GM23338 (cell line): ENCODE results near the gene PRKCD. TPM values are rescaled to one million over a fixed set of nuclear protein-coding genes. Genes with fewer than 3 reads are reported as not detected.

Experiments
- ATAC-seq: fragments of 200-7000 bp; cut with Tn5 transposase; 3 replicates; pipeline ENCODE4 v1.9.1; 2020
- DNase-seq: peaks from one replicate; pipeline ENCODE4 v3.0.0-alpha.2; 2015; ENCODE audit warnings: low spot score
- H2AFZ ChIP-seq: fragments of 200-600 bp; sonication (generic); 2 replicates; pipeline ENCODE4 v1.8.0; 2016; ENCODE audit warnings: antibody characterized with exemption, mild to moderate bottlenecking, moderate library complexity
- H3F3A ChIP-seq: fragments of 200-600 bp; sonication (generic); replicated peaks from 2 replicates; pipeline ENCODE4 v1.8.0; 2017; ENCODE audit warnings: antibody characterized with exemption, mixed run types, low read depth
- H3K27ac ChIP-seq: fragments of 200-600 bp; sonication (generic); 2 replicates; pipeline ENCODE4 v1.6.1; 2016; ENCODE audit warnings: low read depth
- H3K27me3 ChIP-seq: fragments of 200-600 bp; sonication (generic); 2 replicates; pipeline ENCODE4 v1.8.0; 2016; ENCODE audit warnings: mild to moderate bottlenecking, mixed run types, moderate library complexity; ENCODE audit not compliant: insufficient read depth
- H3K36me3 ChIP-seq: fragments of 200-600 bp; sonication (generic); 2 replicates; pipeline ENCODE4 v1.8.0; 2016; ENCODE audit warnings: mild to moderate bottlenecking; ENCODE audit not compliant: insufficient read depth
- H3K4me1 ChIP-seq: fragments of 200-600 bp; sonication (generic); 2 replicates; pipeline ENCODE4 v1.8.0; 2016; ENCODE audit warnings: mild to moderate bottlenecking, moderate library complexity; ENCODE audit not compliant: insufficient read depth
- H3K4me2 ChIP-seq: fragments of 200-600 bp; sonication (generic); 2 replicates; pipeline ENCODE4 v1.7.1; 2017; ENCODE audit warnings: mixed run types
- H3K4me3 ChIP-seq: fragments of 200-600 bp; sonication (generic); 2 replicates; pipeline ENCODE4 v1.6.1; 2016; ENCODE audit warnings: mixed run types
- H3K79me2 ChIP-seq: fragments of 200-600 bp; sonication (generic); replicated peaks from 2 replicates; pipeline ENCODE4 v1.8.0; 2017; ENCODE audit warnings: mild to moderate bottlenecking; ENCODE audit not compliant: insufficient read depth
- H3K9me2 ChIP-seq: fragments of 200-600 bp; sonication (generic); 2 replicates; pipeline ENCODE4 v1.8.0; 2017; ENCODE audit not compliant: insufficient read depth
- H4K20me1 ChIP-seq: fragments of 200-600 bp; sonication (generic); replicated peaks from 2 replicates; pipeline ENCODE4 v1.8.0; 2017; ENCODE audit warnings: mild to moderate bottlenecking; ENCODE audit not compliant: insufficient read depth
- H3K27ac Mint-ChIP-seq: 2 replicates; pipeline ENCODE4 v1.8.0; 2020; ENCODE audit warnings: inconsistent platforms, mild to moderate bottlenecking, moderate library complexity, mixed read lengths
- H3K27me3 Mint-ChIP-seq: 3 replicates; pipeline ENCODE4 v1.8.0; 2022; ENCODE audit warnings: low read depth, mild to moderate bottlenecking, moderate library complexity, mixed read lengths, inconsistent platforms; ENCODE audit not compliant: insufficient read depth, poor library complexity
- H3K36me3 Mint-ChIP-seq: 3 replicates; pipeline ENCODE4 v1.8.0; 2021; ENCODE audit warnings: low read depth, mild to moderate bottlenecking, inconsistent platforms, moderate library complexity, mixed read lengths
- H3K4me1 Mint-ChIP-seq: 3 replicates; pipeline ENCODE4 v1.8.0; 2020; ENCODE audit warnings: mild to moderate bottlenecking, inconsistent platforms, mixed read lengths
- H3K4me3 Mint-ChIP-seq: 3 replicates; pipeline ENCODE4 v1.8.0; 2021; ENCODE audit warnings: moderate library complexity, mild to moderate bottlenecking, inconsistent platforms, mixed read lengths
- H3K9me3 Mint-ChIP-seq: 3 replicates; pipeline ENCODE4 v1.8.0; 2020; ENCODE audit warnings: moderate library complexity, mild to moderate bottlenecking, inconsistent platforms, mixed read lengths
- CREB1 ChIP-seq: fragments of 250-450 bp; sonication (Bioruptor Pico); IDR thresholded peaks from 2 replicates; pipeline ENCODE4 v1.5.0; 2020; ENCODE audit warnings: low read depth, mild to moderate bottlenecking, moderate library complexity
- CTCF ChIP-seq, 2 experiments: fragments of 200-600 bp in 1 of 2; sonication (generic) in 1 of 2; conservative IDR thresholded peaks; 2 replicates each; pipeline versions ENCODE4 v1.5.1 to v1.6.1; 2016 to 2017; ENCODE audit warnings: antibody characterized with exemption in 2 of 2, low read depth in 2 of 2, mild to moderate bottlenecking in 2 of 2, moderate library complexity in 1 of 2
- ETS1 ChIP-seq: IDR thresholded peaks from 2 replicates; pipeline ENCODE4 v1.6.1; 2016; ENCODE audit warnings: antibody characterized with exemption
- EZH2 ChIP-seq: fragments of 200-600 bp; sonication (generic); IDR thresholded peaks from one replicate; pipeline ENCODE4 v1.8.0; 2017; ENCODE audit warnings: antibody characterized with exemption, mild to moderate bottlenecking, low read depth; ENCODE audit not compliant: unreplicated experiment
- EZH2phosphoT487 ChIP-seq: fragments of 200-600 bp; sonication (generic); IDR thresholded peaks from one replicate; pipeline ENCODE4 v1.8.1; 2018; ENCODE audit warnings: antibody characterized with exemption; ENCODE audit not compliant: unreplicated experiment
- JUNB ChIP-seq: IDR thresholded peaks from one replicate; pipeline ENCODE4 v1.6.1; 2016; ENCODE audit warnings: antibody characterized with exemption; ENCODE audit not compliant: unreplicated experiment
- NANOG ChIP-seq: IDR thresholded peaks from 2 replicates; pipeline ENCODE4 v1.6.1; 2016; ENCODE audit warnings: antibody characterized with exemption, borderline replicate concordance
- POLR2AphosphoS5 ChIP-seq: IDR thresholded peaks from 2 replicates; pipeline ENCODE4 v1.6.1; 2016; ENCODE audit warnings: antibody characterized with exemption, low read depth
- REST ChIP-seq: IDR thresholded peaks from one replicate; pipeline ENCODE4 v1.6.1; 2018; ENCODE audit warnings: antibody characterized with exemption; ENCODE audit not compliant: unreplicated experiment
- STAT1 ChIP-seq: IDR thresholded peaks from one replicate; pipeline ENCODE4 v1.6.1; 2016; ENCODE audit warnings: antibody characterized with exemption; ENCODE audit not compliant: unreplicated experiment
- ZNF114 ChIP-seq: fragments of 250-450 bp; sonication (Bioruptor Pico); IDR thresholded peaks from 2 replicates; pipeline ENCODE4 v1.5.0; 2020; ENCODE audit warnings: mild to moderate bottlenecking, moderate library complexity
- ZNF331 ChIP-seq: fragments of 250-450 bp; sonication (Bioruptor Pico); IDR thresholded peaks from 2 replicates; pipeline ENCODE4 v1.5.0; 2020; ENCODE audit warnings: low read depth, mild to moderate bottlenecking, moderate library complexity
- ZNF462 ChIP-seq: fragments of 250-450 bp; sonication (Bioruptor Pico); IDR thresholded peaks from 2 replicates; pipeline ENCODE4 v1.5.0; 2020; ENCODE audit warnings: mild to moderate bottlenecking, moderate library complexity
- polyA plus RNA-seq: library from polyadenylated mRNA; unstranded; fragments of >200 nt; fragmentation: Nextera tagmentation; extraction: Ambion mirVana; gene quantifications from 2 replicates; pipeline ENCODE4 v1.2.1, GENCODE V29; 2016
- total RNA-seq: library from RNA; depleted of rRNA; stranded (reverse); fragments of >200 nt; shearing (Covaris generic); gene quantifications from 2 replicates; pipeline ENCODE4 v1.2.3, GENCODE V29; 2014

The PRKCD gene
- total and polyA plus RNA-seq, 2 experiments from 2014 or later = 11.3 to 11.8 TPM

- H3K36me3 ChIP-seq = no peaks in the 10 kb centered on the region
- H3K4me1 ChIP-seq = peaks cover 29% of the 10 kb centered on the region
- no peak overlapping the region for H3K4me3 ChIP-seq
- H3K27me3 ChIP-seq = peaks cover 10% of the 10 kb centered on the region; the same call in 1 of the 2 replicates
- H3K36me3 Mint-ChIP-seq = no peaks in the 10 kb centered on the region; the same call in 2 of the 3 replicates
- H3K9me2 ChIP-seq = no peaks in the 10 kb centered on the region
- no peak overlapping the region; the same call in 2 of the 3 replicates for H3K4me3 Mint-ChIP-seq
- H3K27me3 Mint-ChIP-seq = peaks cover 29% of the 10 kb centered on the region
- peaks cover 3% of the 10 kb centered on the region; the same call in 1 of the 3 replicates for H3K9me3 Mint-ChIP-seq
- no peak overlapping the region for H2AFZ ChIP-seq
- H3K4me1 Mint-ChIP-seq = peaks cover 45% of the 10 kb centered on the region
- DNase-seq (no peak), ATAC-seq (no peak)
- peaks cover 7% of the 10 kb centered on the region for H4K20me1 ChIP-seq
- H3F3A ChIP-seq = no peaks in the 10 kb centered on the region
- H3K27ac ChIP-seq = no peak overlapping the region
- no peak overlapping the region for H3K27ac Mint-ChIP-seq
- H3K79me2 ChIP-seq = 0 out of 2 replicates have a peak, but pooled peaks cover 12% of the 10 kb centered on the region
- no peak overlapping the region for H3K4me2 ChIP-seq
- TF ChIP-seq POLR2AphosphoS5 (no peak), ZNF114 (CRISPR knock-in tag) (no peak), JUNB (no peak), STAT1 (no peak), CREB1 (CRISPR knock-in tag) (no peak), ZNF462 (CRISPR knock-in tag) (no peak), CTCF (conservative IDR thresholded peaks at IDR 0.05; ENCODE audit: low read depth in 2 of 2) (no peak), ZNF331 (CRISPR knock-in tag) (no peak), EZH2phosphoT487 (no peak), NANOG (no peak), ETS1 (no peak), REST (no peak), EZH2 (no peak)
These were observed 2.7 kb downstream of the PRKCD start for GRCh38 chr3:53163444-53164387.
